Right renal cortex interstitium (tissue), 3 donors: ENCODE data around the gene SIGLEC7. TPM values are rescaled to one million over a fixed set of nuclear protein-coding genes. Genes with fewer than 3 reads are reported as not detected.
A peak's percentile ranks its signal among the peaks of the same experiment; 100 is the strongest.

ENCODE experiments used
- DNase-seq, 3 donors: peaks; one replicate each; pipeline ENCODE4 v3.0.0-alpha.2; 2013; ENCODE audit warnings: low read depth in 3 of 3, low spot score in 2 of 3
- polyA plus RNA-seq, 3 donors: library from polyadenylated mRNA; unstranded; fragments of 120-200 nt; gene quantifications; one replicate each; pipeline ENCODE4 v1.2.1, GENCODE V29; 2013; ENCODE audit not compliant: insufficient read length in 3 of 3

The SIGLEC7 gene
- polyA plus RNA-seq, 3 donors, result 0.36 to 0.74 (median 0.42) TPM

DNA sequence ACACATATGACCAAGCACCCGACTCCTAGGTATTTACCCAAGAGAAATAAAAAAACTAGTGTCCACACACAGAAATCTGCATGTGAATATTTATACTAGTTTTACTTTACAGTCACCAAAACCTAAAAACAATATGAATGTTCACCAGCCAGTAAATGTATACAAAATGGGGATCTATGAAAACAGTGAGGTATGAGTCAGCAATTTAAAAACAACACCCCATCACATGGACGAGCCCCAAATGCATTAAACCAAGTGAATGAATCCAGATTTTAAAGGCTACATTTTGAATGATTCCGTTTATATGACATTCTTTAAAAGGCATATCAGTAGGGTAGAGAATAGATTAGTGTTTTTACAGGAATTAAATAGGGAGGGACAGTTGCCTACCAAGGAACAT lies 22.1 kb downstream of the SIGLEC7 start:
- no peak for DNase-seq

DNA sequence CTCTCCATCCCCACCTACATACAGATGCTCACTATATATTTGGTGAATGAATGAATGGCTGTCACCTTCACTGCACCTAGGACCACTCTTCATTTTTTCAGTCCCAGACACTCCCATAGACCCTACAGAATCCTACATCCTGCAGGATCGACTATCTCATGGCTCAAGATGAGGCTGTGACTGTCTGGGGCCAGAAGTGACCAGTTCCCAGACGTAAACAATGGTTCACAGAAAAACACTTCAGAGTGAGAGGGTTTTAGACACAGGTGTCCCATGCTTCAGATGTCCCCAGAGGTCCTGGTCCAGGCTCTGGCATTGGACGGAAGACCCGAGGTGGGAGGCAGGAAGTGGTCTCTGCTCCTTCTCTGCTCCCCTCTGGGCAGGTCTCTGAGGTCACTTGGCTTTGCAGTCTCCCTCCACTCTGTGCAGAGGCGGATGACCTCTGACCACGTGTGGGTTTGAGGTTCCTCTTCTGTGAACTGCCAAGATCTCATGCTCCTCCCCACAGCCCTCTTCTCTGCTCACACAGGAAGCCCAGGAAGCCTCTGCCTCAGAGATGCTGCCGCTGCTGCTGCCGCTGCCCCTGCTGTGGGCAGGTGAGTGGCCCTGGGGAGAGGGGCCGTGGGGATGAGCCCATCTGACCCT lies 24.9 kb downstream of the SIGLEC7 start:
- no peak for DNase-seq

DNA sequence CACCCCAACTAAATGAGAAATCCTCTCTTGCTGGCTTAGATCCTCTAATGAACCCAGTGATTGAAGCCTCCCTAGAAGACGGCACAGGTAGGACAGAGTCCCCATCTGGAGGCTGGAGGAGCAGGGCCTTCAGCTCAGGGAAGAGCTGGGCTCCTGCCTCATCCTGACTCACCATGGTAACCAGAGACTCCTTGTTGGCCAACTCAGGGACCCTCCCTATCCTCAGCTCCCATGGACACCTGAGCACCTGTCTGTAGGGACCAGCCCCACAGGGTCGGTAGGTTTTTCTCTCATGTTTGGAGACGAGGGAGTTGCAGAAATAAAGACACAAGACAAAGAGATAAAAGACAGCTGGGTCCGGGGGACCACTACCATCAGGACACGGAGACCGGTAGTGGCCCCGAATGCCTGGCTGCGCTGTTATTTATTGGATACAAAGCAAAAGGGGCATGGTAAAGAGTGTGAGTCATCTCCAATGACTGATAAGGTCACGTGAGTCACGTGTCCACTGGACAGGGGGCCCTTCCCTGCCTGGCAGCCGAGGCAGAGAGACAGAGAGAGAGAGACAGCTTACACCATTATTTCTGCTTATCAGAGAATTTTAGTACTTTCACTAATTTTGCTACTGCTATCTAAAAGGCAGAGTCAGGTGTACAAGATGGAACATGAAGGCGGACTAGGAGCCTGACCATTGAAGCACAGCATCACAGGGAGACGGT lies 26.6 kb downstream of the SIGLEC7 start:
- DNase-seq, result no peak

DNA sequence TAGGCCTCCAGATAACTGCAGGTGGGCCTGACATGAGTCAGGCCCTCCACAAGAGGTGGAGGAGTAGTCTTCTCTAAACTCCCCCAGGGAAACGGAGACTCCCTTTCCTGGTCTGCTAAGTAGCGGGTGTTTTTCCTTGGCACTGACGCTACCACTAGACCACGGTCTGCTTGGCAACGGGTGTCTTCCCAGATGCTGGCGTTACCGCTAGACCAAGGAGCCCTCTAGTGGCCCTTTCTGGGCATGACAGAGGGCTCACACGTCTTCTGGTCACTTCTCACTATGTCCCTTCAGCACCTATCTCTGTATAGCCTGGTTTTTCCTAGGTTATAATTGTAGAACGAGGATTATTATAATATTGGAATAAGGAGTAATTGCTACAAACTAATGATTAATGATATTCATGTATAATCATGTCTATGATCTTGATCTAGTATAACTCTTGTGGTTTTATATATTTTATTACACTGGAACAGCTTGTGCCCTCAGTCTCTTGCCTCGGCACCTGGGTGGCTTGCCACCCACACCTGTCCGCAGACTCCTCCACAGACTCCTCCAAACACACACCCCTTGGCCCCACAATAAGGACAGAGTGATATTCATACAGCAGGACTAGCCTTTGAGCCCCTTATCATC lies 27.3 kb downstream of the SIGLEC7 start:
- peak in 1 of 3 donors; percentile 36 for DNase-seq

DNA sequence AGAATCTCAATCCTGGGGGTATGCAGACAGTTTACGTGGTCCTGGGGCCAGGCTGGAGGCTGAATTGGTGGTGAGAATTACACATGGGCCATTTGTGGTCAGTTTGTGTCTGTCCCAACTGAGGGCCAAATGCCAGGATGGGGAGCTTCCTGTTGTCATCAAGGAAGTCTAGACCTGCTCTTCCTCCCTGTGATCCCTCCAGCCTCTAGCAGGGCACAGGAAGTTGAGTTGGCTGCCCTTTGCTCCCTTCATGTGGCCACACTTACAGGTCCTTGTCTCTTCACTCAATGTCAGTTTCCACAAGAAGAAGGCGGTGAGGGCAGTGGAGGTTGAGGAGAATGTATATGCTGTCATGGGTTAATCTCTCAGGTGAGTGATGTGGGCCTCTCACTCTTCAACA lies 30.1 kb downstream of the SIGLEC7 start:
- DNase-seq, result no peak

DNA sequence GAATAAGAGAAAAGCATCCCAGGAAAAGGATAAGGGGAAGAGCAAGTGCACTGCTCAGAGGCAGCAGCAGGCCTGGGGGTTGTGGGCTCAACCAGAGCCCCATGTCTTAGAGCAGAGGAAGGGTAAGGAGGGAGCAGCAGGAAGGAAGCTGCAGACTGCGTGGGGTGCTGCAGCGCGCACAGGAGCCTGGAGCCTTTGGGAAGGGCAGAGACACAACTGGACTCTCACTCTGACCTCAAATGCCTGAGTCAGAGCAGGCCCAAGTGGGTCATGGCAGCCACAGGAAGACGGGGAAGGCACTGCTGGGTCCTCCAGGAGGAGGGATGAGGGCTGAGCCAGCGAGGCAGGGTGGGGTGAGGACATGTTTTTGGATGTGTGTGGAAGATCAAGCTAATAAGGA lies 31.6 kb downstream of the SIGLEC7 start:
- no peak for DNase-seq

DNA sequence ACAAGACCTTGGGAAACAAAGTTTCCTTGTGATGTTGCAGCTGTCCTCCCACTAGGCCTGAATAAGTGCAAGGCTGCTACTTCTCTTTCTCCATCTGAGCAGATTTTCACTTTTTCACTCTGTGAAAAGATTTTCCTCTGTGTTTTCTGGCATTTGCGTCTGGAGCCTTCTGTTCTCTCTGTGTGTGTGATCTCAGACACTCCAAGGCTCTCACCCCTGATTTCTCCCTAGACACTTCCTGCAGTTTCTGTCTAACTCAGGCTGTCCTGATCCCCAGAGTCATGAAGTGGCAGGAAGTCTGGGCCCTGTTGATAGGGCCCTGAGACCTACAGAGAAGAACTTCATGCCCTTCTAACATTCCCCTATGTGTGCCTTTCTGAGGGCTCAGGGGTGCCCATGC lies 37.2 kb downstream of the SIGLEC7 start:
- no peak for DNase-seq

DNA sequence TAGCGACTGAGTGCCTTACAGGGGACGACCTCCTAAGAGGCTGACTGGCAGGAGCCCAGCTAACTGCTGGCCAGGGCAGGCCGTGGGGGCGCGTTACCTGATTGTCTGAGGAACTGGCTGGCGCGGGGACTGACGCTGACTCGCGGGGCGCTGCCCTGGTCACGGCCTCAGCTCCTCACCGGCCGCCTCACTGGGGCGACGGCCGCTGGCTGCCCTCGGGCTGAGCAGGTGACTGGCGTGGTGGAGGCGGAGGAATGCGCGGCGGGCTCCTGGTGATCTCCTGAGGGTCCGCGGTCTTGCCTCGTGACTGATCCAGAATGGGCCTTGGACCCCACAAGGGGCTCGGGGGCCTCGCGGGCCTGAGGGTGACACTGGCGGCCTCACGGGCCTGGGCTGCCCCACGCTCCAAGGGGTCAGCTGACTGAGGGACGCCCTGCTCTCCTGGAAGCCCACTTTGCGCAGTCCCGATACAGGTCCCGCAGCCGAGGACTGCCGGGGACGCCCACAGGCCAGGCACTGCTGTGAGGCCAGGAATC lies 39.3 kb downstream of the SIGLEC7 start:
- DNase-seq, result no peak

DNA sequence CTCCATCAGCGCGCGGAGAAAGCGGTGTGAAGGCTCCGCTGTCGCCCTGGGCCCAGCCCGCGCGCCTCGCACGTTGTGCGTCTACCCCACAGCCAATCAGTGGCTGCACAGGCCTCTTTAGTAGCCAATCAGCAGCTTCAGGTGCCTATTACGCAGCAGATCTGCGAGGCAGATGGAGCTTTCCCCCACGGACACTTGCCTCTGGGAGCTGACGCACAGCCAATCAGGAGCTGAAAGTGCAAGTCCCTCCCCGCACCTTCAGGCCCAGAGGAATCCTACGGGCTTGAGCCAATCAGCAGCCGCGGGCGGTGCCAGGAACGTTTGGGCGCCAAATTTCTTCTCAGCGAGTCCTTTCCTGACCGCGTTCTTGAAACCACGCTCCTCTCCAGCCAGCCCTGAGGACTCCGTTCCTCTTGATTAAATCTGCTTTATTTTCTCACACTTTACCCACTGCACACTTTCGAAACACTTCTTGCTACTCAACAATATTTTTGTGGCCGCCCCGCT lies 39.9 kb downstream of the SIGLEC7 start:
- DNase-seq, result no peak

DNA sequence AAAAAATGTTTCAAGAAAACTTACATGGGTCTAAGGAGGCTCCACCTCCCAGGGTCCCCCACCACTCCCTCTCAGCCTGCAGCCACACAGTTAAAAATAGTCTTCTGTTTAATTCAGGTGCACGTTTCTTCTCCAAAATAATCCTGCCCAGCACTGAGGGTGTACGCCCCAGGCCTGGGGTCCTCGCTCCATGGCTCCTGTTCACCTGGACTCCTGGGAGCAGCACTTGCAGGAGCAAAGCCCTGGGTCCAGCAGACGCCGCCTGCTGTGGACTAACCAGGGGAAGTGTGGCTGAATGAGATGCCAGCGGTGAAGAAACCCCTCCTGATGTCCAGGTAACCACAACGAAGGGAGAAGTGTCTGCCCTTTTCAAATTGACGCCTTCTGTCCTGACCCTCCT lies 41.5 kb downstream of the SIGLEC7 start:
- DNase-seq, result no peak

DNA sequence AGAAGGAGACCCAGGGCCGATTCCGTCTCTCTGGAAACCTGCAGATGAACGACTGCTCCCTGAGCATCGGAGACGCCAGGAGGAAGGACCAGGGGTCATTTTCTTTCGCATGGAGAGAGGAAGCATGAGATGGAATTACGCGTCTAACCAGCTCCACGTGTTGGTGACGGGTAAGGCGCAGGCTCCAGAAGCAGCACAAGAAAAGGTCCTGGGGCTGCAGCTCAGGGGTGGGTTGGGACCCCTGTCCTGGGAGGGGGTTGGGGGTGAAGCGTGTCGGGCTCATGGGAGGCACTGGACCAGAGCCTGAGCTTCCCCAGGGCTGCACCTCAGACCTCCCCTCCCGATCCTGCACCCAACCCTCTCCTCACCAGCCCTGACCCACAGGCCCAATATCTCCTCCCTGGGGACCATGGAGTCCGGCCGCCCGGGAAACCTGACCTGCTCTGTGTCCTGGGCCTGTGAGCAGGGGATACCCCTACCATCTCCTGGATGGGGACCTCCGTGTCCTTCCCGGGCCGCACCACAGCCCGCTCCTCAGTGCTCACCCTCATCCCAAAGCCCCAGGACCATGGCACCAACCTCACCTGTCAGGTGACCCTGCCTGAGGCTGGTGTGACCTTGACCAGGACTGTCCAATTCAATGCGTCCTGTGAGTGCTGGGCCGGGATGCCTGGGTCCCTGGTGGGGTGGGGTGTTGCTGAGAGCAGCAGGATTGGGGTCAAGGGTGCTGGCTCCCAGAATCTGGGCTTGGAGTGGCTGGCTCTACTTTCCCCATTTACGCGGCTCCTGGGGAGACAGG lies 43.2 kb downstream of the SIGLEC7 start:
- no peak for DNase-seq

DNA sequence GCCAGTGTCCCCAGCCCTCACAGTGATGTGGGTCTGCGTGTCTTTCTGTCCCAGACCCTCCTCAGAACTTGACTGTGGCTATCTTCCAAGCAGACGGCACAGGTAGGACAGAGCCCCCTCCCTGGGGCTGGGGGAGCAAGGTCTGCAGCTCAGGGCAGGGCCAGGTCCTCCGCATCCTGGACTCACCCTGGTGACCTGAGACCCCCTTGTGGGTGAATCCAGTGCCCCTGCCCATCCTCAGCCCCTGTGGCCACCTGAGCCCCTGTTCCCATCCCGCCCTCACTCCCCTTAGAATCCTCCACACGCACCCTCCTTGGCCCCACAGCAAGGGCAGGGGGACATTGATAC lies 43.7 kb downstream of the SIGLEC7 start:
- no peak for DNase-seq

DNA sequence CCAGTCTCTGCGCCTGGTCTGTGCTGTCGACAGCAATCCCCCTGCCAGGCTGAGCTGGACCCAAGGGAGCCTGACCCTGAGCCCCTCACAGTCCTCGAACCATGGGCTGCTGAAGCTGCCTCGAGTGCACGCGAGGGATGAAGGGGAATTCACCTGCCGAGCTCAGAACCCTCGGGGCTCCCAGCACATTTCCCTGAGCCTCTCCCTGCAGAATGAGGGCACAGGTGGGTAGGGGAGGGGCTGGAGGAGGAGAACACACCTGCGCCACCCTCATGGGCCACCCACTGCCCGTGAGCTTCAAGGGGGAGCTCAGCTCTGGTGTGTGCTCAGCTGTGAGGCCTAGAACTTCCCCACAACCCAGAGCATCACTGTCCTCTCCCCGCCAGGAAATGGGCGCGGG lies 44.2 kb downstream of the SIGLEC7 start:
- no peak for DNase-seq

DNA sequence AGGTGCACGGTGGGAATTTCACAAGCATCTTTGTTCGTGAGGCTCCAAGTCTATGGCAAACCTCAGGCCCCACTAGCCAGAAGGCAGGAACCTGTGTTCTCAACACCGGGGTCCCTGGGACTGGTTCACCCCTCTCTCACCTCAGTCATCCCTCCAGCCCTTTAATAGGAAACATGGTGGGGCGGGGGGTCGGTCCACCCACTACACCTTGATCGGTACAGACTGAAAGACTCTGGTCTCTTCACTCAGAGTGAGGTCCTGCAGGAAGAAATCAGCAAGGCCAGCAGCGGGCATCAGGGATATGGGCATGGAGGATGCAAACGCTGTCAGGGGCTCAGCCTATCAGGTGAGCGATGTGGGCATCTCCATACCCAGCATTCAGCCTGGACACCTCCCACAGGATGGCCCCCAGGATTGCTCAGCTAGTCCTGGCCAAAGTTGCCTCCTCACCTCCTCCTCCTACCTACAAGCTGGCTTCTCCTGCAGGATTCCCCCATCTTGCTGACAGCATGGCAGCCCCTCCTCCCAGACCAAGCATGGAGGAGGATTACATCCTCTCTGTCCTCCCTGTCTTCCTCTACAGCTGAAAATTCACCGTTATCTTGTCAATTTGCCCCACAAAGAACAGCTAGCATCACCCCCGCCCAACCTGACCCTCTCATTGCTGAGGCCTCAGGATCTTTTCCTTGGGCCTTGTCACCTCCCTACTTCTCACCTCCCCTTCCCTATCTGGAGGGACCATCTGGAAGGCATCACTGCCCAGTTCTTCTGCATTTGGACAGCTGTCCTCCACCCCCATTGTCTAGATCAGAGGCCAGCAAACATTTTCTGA lies 45.5 kb downstream of the SIGLEC7 start:
- no peak for DNase-seq

DNA sequence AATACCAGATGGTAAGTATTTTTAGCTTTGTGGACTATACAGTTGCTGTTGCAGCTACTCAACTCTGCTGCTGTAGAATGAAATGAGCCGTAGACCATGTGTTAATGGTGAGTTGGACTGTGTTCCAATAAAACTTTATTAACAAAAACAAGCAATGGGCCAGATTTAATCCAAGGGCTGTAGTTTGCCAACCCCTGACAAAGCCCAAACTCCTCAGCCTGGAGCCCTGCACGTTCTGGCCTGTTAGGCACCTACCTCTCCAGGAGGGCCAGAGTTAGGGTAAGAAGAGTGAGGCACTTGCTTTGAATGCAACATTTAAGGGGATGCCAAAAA lies 46.1 kb downstream of the SIGLEC7 start:
- DNase-seq, result no peak

DNA sequence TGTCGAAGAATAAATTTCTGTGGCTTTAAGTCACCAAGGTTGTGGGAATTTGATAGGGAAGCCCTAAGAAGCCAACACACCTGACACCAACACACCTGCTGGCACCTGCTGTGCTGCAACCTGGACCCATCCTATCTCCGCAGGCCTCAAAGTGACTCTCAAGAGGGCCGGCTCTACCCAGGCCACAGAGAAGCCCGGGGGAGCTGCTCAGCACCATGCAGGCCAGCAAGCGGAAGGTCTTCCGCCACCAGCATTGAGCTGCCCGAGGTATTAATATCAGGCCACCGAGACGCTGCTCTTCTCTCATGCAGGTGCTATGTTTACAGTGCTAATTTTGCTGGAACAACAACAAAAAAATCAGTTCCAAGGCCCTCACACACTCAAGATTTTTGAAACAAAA lies 50.6 kb downstream of the SIGLEC7 start:
- no peak for DNase-seq

DNA sequence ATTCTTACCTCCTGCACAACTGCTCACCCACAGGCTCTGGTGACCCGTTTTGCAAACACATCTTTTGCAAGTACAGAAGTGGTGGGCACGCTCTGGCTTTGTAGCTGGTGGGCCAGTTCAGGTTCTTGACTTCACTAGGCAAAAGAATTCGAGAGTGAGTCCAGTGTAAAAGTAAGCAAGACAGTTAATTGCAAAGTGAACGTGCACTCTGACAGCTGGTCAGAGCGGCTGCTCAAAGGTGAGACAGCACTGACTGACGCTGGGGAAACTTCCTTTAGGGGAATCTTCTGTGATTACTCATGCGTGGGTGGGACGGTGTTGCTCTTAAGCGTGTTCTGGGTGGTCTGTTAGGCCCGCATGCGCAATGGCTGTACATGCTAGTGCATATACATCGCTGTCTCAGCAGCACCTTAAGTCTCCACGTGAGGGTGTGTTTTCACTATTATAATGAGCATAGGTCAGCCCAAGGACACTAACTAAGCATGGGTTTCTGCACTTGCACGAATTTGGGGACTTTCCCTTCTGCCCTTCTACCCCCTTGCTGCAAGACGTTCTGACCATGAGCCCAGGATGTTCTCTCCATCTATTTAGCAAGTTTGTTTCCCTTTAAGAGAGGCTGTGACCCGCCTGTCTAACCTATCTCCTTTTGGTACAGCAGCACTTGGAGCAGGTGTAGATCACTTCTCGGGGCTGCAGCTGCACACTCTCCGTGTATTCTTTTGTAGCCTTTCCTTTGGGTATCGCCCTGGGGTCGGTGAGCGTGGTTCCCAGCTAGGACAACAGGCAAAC lies 52.6 kb downstream of the SIGLEC7 start:
- DNase-seq, result no peak

DNA sequence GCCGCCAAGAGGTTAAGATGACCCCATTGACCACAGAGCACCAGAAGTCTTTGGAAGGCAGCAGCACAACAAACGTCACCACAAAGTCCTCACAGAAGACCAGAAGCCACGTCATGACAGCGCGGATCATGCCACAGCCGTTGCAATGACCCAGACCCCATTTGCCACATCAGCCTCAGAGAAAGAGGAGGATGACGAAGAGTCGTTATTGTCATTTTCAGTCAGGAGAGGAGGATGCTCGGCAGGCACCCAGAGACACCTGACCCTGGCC lies 53.1 kb downstream of the SIGLEC7 start:
- no peak for DNase-seq

DNA sequence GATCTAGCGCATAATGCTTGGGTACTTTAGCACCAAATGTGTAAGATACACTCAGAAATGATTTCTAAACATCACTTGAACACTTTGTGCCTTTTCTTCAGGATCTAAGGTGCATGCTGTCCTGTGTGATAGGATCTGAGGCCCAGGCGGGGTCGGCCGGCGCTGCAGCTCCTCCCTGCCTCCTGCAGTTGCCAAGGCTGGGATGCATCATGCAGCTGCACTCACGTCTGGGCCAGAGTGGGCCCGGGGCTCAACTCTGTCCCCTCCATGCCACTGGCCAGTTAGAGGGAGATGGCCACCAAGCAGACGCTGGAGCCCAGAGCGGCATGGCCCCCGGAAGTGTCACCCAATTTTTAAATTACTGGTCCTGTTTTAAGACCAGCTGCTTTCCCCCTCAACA lies 53.5 kb downstream of the SIGLEC7 start:
- no peak for DNase-seq

DNA sequence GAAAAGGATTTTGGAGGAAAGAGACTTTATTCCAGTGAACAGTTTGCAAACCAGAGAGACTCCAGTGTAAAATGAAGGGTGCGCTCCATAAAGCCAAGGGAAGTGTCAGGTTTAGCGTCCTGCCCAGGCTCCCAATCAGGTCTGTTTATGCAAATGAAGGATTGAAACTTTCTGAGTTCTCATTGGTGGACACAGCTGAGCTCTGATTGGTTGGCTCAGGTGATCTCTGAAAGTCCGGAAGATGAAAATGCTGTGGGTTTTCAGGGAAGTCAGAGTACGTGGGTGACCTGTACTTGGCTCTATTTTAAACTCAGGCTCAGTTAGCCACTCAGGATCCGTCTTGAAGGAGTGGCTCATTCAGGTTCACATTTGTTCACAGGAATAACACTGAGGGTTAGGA lies 54.1 kb downstream of the SIGLEC7 start:
- no peak for DNase-seq
